Tibial nerve (tissue), 4 donors: ENCODE data around the gene IZUMO4. TPM values are rescaled to one million over a fixed set of nuclear protein-coding genes. Genes with fewer than 3 reads are reported as not detected.

ENCODE experiments used
- DNase-seq, 2 donors: peaks; one replicate each; pipeline ENCODE4 v3.0.0-alpha.2; 2019; ENCODE audit warnings: low spot score in 2 of 2
- H3K27ac ChIP-seq, 4 donors: fragments of 200-600 bp; sonication (generic) in 3 of 4; one replicate each; pipeline ENCODE4 v1.5.1; 2017 to 2019; ENCODE audit warnings: mild to moderate bottlenecking in 1 of 4
- H3K27me3 ChIP-seq, 2 donors: fragments of 200-600 bp; sonication (generic) in 1 of 2; one replicate each; pipeline versions ENCODE4 v1.5.1 to v1.6.0; 2017 to 2019
- H3K36me3 ChIP-seq, 3 donors: fragments of 200-600 bp; sonication (generic); one replicate each; pipeline ENCODE4 v1.5.1; 2018 to 2019
- H3K4me1 ChIP-seq, 4 donors: fragments of 200-600 bp; sonication (generic) in 3 of 4; one replicate each; pipeline ENCODE4 v1.5.1; 2017 to 2019
- H3K4me3 ChIP-seq, 4 donors: fragments of 200-600 bp; sonication (generic) in 3 of 4; one replicate each; pipeline ENCODE4 v1.5.1; 2017 to 2019; ENCODE audit warnings: mild to moderate bottlenecking in 1 of 4, moderate library complexity in 1 of 4
- H3K9me3 ChIP-seq, 4 donors: fragments of 200-600 bp; sonication (generic) in 3 of 4; one replicate each; pipeline ENCODE4 v1.5.1; 2017 to 2019
- EP300 ChIP-seq, 2 donors: sonication (generic); formaldehyde crosslinking; IDR thresholded peaks; one replicate each; pipeline ENCODE4 v1.6.1; 2017; ENCODE audit warnings: antibody characterized with exemption in 2 of 2, mild to moderate bottlenecking in 1 of 2
- POLR2A ChIP-seq, 2 donors: fragments of 450-650 bp; IDR thresholded peaks; one replicate each; pipeline ENCODE4 v1.6.1; 2017; ENCODE audit warnings: antibody characterized with exemption in 2 of 2, mild to moderate bottlenecking in 2 of 2, moderate library complexity in 2 of 2
- WGBS, 2 donors: methylation state at CpG; one replicate each; pipeline ENCODE4 v1.1.5; 2018; 5-methylcytosine and 5-hydroxymethylcytosine counted together
- total RNA-seq, 4 donors: library from RNA; depleted of rRNA; stranded (reverse); fragments of >200 nt; gene quantifications; one replicate each; pipeline ENCODE4 v1.1.0, GENCODE V29; 2016
- TF ChIP-seq, protein P1 (sequence below), 5 experiments: fragments of 200-600 bp in 3 of 5; fragments of 450-650 bp in 2 of 5; sonication (generic) in 3 of 5; IDR thresholded peaks; one replicate each; pipeline ENCODE4 v1.5.1; 2016 to 2019; ENCODE audit warnings: antibody characterized with exemption in 5 of 5, mild to moderate bottlenecking in 3 of 5, moderate library complexity in 2 of 5

Gene IZUMO4
- total RNA-seq, 4 donors from 2014 or later, result 28.6 to 46.3 (median 33.2) TPM

DNA sequence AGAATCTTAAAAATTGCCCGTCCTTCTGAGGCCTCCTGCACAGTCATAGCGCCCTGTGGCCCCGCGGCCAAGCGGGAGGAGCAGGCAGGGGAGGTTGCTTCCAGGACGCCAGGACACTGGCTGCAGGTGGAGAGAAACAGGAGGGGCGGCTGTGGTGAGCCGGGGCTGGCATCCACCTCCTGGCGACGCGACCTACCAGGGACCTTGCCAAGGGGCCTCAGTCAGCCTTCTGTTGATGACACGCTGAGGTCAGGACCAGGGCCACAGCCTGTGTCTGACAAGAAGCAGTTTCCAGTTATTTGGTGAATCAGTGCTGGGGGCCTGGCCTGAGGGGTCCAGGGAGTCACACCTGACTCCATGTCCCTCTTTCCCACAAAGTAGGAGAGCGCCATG is 32.3 kb upstream of the IZUMO4 start:
- Histone ChIP-seq H3K9me3 (no peaks in the 10 kb centered on the region), H3K4me3 (peak overlapping the region in 1 of 4 donors; percentile 26), H3K36me3 (no peaks in the 10 kb centered on the region), H3K27ac (peak overlapping the region; percentile 79 to 100 (median 96)), H3K27me3 (no peaks in the 10 kb centered on the region), H3K4me1 (peaks cover 0 to 55% (median 42%) of the 10 kb centered on the region in 4 donors)
- TF ChIP-seq, protein P1, sequence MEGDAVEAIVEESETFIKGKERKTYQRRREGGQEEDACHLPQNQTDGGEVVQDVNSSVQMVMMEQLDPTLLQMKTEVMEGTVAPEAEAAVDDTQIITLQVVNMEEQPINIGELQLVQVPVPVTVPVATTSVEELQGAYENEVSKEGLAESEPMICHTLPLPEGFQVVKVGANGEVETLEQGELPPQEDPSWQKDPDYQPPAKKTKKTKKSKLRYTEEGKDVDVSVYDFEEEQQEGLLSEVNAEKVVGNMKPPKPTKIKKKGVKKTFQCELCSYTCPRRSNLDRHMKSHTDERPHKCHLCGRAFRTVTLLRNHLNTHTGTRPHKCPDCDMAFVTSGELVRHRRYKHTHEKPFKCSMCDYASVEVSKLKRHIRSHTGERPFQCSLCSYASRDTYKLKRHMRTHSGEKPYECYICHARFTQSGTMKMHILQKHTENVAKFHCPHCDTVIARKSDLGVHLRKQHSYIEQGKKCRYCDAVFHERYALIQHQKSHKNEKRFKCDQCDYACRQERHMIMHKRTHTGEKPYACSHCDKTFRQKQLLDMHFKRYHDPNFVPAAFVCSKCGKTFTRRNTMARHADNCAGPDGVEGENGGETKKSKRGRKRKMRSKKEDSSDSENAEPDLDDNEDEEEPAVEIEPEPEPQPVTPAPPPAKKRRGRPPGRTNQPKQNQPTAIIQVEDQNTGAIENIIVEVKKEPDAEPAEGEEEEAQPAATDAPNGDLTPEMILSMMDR (IDR thresholded peaks at IDR 0.05), result no peak
- TF ChIP-seq POLR2A (IDR thresholded peaks at IDR 0.05) (no peak), EP300 (IDR thresholded peaks at IDR 0.05) (no peak)
- DNase-seq, result no peak
- WGBS, 2 donors, result 57 to 75% methylated on average over 12 to 13 of the region's 13 CpGs

DNA sequence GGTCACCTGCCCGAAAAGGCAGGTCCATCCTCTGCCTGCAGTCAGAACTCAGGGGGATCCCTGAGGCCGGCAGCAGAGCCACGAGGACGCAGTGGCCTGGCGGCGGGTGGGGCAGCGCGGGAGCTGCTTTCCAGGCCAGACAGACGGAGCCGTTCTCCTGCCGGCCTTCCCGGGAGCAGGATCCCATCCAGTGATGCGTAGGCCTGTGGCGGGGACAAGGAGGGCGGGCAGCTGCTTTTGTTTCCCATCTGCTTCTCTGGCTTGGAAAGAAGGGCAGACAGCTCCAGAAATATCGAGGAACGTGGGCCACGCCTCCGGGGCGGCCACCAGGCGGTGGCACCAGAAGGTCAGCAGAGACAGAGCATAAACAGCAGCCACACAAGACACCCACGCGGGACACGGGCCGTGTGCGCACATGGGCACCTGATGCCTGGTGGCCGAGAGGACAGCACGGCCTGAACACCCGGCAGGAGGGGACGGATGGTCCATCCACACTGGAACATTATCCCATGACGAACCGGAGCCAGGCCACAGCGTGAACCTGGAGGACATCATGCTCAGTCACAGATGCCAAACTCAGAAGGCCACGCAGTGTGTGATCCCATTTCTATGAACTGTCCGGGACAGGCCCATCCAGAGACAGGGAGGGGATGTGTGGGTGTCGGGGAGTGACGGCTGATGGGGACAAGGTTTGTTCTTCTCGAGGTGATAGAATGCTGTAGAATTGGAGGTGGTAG is 31.8 kb upstream of the IZUMO4 start:
- TF ChIP-seq POLR2A (IDR thresholded peaks at IDR 0.05) (peak in 1 of 2 donors; percentile 79), EP300 (IDR thresholded peaks at IDR 0.05) (peak; percentile 99)
- TF ChIP-seq, protein P1 (IDR thresholded peaks at IDR 0.05), result peak in 3 of 5 experiments; percentile 17 to 70 (median 51)
- no peaks in the 10 kb centered on the region for H3K36me3 ChIP-seq
- peaks cover 0 to 55% (median 40%) of the 10 kb centered on the region in 4 donors for H3K4me1 ChIP-seq
- no peaks in the 10 kb centered on the region for H3K27me3 ChIP-seq
- H3K9me3 ChIP-seq, result no peaks in the 10 kb centered on the region
- no peak for DNase-seq
- peak overlapping the region in 1 of 4 donors; percentile 26 for H3K4me3 ChIP-seq
- 43 to 51% methylated on average over 20 to 36 of the region's 38 CpGs for WGBS, 2 donors
- H3K27ac ChIP-seq, result peak overlapping the region; percentile 79 to 100 (median 96)

DNA sequence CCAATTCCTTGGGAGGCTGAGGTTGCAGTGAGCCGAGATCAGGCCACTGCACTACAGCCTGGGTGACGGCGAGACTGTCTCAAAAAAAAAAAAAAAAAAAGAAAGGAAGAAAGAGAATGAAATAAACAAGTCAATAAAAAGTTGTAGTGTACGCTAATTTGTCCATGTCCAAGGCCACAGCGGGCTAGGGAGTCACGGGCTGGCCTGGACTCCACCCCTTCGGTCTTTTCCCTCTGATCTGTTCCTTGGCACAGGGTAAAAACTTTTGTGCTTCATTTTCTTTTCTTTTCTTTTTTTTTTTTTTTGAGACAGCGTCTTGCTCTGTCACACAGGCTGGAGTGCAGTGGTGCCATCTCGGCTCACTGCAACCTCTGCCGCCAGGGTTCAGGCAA is 26.3 kb upstream of the IZUMO4 start:
- Histone ChIP-seq H3K27me3 (no peaks in the 10 kb centered on the region), H3K36me3 (peaks cover 4 to 47% (median 21%) of the 10 kb centered on the region in 3 donors), H3K9me3 (no peaks in the 10 kb centered on the region), H3K27ac (peak overlapping the region in 3 of 4 donors; percentile 66 to 76 (median 72)), H3K4me3 (no peak overlapping the region), H3K4me1 (peaks cover 0 to 18% (median 12%) of the 10 kb centered on the region in 4 donors)
- WGBS, 2 donors, result 78 to 83% methylated on average over 10 of the region's 10 CpGs
- no peak for TF ChIP-seq POLR2A (IDR thresholded peaks at IDR 0.05)
- no peak for TF ChIP-seq EP300 (IDR thresholded peaks at IDR 0.05)
- TF ChIP-seq, protein P1 (IDR thresholded peaks at IDR 0.05), result no peak
- DNase-seq, result no peak

DNA sequence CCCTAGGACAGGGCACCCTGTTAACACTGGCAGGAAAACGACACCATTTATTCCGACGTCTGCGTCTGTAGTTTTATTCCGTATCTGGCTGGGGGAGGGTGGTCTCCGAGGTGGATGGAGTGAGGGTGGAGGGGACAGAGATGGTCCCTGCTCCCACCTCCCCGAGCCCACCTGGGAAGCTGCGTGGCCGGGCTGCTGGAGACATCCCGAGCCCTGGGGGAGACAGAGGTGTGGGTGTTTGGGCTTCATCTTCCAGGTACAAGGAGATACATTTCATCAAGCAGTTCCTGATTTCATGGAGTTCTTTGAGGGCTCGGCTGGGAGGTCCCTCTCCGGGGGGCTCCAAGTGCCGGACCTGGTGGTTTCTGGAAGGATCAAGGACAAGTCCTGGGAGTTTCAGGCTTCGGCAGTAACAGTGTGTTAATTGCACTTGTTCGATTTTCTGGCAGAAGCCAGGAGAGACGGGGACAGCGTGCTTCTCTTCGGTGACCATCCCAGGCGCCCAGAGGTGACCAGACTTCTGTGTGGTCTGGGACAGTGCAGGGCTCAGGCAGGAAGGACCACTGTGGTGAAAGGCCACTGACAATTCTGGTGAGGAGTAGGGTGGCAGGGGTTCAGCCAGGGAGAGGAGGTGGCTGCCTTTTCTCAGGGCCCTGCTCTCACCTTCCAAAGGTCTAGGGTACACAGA is 25.6 kb upstream of the IZUMO4 start:
- Histone ChIP-seq H3K27ac (peak overlapping the region in 1 of 4 donors; percentile 66), H3K4me3 (no peak overlapping the region), H3K9me3 (no peaks in the 10 kb centered on the region), H3K4me1 (peaks cover 0 to 16% (median 11%) of the 10 kb centered on the region in 4 donors), H3K27me3 (no peaks in the 10 kb centered on the region), H3K36me3 (peaks cover 4 to 54% (median 25%) of the 10 kb centered on the region in 3 donors)
- TF ChIP-seq EP300 (IDR thresholded peaks at IDR 0.05) (no peak), POLR2A (IDR thresholded peaks at IDR 0.05) (no peak)
- TF ChIP-seq, protein P1 (IDR thresholded peaks at IDR 0.05), result no peak
- no peak for DNase-seq
- 80 to 81% methylated on average over 19 of the region's 19 CpGs for WGBS, 2 donors
